ENCODE results near the gene TBC1D5. TPM values are rescaled to one million over a fixed set of nuclear protein-coding genes. Genes with fewer than 3 reads are reported as not detected.

The TBC1D5 gene
- total and polyA plus RNA-seq, 10 donors, result 6.4 to 140 (median 97.1) TPM

DNA sequence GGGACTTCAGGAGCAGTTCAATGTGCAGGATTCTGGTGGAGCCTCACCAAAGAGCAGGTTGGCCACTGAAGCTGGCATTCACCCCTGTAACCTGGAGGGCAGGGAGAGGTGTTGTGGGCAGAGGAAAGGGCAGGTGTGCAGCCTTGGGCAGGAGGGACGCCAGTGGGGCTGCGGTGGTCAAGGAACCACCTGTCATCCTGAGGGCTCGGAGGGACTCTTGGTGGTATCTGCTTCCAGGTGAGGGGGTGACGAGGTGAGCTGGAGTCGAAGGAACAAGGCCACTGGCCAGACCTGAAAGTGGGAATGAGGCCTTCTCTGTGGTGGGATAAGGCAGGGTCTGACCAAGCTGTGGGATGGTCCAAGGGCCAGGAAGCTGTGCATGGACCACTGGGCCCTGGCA, 588.2 kb downstream of the TBC1D5 start:
- no peak overlapping the region for H3K27ac ChIP-seq
- H3K36me3 ChIP-seq, result peaks cover 0 to 79% (median 63%) of the 10 kb centered on the region in 6 donors
- intact Hi-C loops (cut with DNase I; ENCODE audit: low total_unique reads), result no loop called here
- DNase-seq, result no peak
- H3K27me3 ChIP-seq (replicated peaks in 1 of 7), result no peaks in the 10 kb centered on the region
- TF ChIP-seq POLR2AphosphoS5 (IDR thresholded peaks at IDR 0.05) (no peak), POLR2A (IDR thresholded peaks at IDR 0.05) (no peak)
- TF ChIP-seq, protein P1, sequence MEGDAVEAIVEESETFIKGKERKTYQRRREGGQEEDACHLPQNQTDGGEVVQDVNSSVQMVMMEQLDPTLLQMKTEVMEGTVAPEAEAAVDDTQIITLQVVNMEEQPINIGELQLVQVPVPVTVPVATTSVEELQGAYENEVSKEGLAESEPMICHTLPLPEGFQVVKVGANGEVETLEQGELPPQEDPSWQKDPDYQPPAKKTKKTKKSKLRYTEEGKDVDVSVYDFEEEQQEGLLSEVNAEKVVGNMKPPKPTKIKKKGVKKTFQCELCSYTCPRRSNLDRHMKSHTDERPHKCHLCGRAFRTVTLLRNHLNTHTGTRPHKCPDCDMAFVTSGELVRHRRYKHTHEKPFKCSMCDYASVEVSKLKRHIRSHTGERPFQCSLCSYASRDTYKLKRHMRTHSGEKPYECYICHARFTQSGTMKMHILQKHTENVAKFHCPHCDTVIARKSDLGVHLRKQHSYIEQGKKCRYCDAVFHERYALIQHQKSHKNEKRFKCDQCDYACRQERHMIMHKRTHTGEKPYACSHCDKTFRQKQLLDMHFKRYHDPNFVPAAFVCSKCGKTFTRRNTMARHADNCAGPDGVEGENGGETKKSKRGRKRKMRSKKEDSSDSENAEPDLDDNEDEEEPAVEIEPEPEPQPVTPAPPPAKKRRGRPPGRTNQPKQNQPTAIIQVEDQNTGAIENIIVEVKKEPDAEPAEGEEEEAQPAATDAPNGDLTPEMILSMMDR (IDR thresholded peaks at IDR 0.05 in 8 of 11, conservative IDR thresholded peaks at IDR 0.05 in 3 of 11), result no peak
- no peak overlapping the region for H3K4me3 ChIP-seq
- H3K9me3 ChIP-seq, result peaks cover 0 to 47% (median 29%) of the 10 kb centered on the region in 8 donors
- WGBS, 5 donors, result 94 to 99% (median 98%) methylated on average over 5 of the region's 5 CpGs
- peaks cover 0 to 10% (median 2%) of the 10 kb centered on the region in 6 donors for H3K4me1 ChIP-seq

DNA sequence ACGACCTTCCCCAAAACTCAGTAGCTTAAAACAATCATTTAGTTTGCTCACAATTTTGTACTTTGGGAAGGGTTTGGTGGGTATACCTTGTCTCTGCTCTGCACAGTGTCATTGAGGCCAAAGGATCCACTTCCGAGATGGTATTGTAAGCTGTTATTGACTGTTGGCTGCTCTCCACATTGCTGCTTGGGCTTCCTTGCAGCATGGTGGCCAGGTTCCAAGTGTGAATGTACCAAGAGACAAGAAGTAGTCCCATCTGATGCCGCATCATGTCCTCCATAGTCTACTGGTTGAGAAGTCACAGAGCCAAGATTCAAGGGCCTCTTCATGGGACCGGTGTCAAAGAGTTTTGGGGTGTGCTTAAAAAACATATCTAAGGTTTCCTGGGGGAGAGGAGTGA, 589.2 kb downstream of the TBC1D5 start:
- DNase-seq, result no peak
- H3K4me3 ChIP-seq, result no peak overlapping the region
- no peak for TF ChIP-seq POLR2A (IDR thresholded peaks at IDR 0.05)
- TF ChIP-seq, protein P1 (IDR thresholded peaks at IDR 0.05 in 8 of 11, conservative IDR thresholded peaks at IDR 0.05 in 3 of 11), result no peak
- no peak for TF ChIP-seq POLR2AphosphoS5 (IDR thresholded peaks at IDR 0.05)
- WGBS, 5 donors, result 90 to 98% (median 98%) methylated on average over 4 of the region's 4 CpGs
- H3K36me3 ChIP-seq, result peaks cover 0 to 69% (median 53%) of the 10 kb centered on the region in 6 donors
- intact Hi-C loops (cut with DNase I; ENCODE audit: low total_unique reads), result no loop called here
- H3K4me1 ChIP-seq, result peaks cover 0 to 10% (median 2%) of the 10 kb centered on the region in 6 donors
- no peak overlapping the region for H3K27ac ChIP-seq
- peaks cover 0 to 47% (median 29%) of the 10 kb centered on the region in 8 donors for H3K9me3 ChIP-seq
- no peaks in the 10 kb centered on the region for H3K27me3 ChIP-seq (replicated peaks in 1 of 7)

DNA sequence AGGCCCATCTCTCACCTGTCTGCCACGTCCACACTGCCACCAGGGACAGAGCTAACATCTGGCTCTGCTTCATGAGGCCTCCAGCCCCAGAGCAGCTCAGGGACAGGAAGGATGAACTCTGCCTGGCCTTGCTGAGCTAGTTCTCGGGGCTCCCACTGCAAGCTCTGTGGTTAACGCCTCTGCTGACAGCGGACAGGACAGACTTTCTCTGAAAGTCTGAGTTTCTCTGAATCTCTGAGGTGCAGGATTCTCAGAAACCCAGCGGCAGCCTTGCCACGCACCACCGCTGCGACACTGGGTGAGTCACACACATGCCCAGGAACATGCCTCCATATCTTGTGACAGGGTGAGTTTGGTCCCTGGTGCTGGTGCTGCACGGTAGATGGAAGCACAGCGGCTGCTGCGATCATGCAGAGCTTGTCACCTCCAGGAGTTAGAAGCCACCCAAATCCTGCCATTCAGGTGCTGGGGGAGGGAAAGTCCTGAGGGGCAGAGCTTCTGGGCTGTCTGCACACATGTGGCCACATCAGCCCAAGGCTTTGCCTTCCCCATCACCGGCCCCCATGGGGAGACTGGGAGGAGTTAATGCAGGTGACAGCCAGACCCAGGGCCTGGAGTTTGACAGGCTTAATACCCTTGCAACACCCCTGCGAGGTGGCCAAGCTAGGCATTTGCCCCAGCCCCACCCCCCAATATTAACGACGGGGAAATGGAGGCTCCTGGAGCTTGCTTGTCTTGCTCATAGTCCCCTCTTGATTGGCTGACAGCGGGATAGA, 590.6 kb downstream of the TBC1D5 start:
- intact Hi-C loops (cut with DNase I; ENCODE audit: low total_unique reads), result no loop called here

DNA sequence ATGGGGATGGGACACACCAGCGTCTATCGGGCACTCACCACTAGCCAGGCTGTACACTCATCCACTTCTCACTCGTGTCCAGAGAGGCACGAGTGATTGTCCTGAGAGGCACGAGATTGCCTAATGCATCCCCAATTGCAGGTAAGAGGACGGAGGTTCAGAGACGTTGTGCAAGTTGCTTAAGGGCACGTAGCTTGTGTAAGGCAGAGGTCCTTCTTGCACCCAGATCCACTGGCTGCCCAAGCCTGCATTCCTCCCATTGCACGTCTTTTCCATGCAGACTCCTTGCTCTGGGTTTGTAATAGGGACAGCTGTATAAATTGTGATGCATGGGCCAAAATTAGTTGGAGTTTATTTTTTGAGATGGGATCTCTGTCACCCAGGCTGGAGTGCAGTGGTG, 593.4 kb downstream of the TBC1D5 start:
- peaks cover 0 to 10% (median 2%) of the 10 kb centered on the region in 6 donors for H3K4me1 ChIP-seq
- no peaks in the 10 kb centered on the region for H3K27me3 ChIP-seq (replicated peaks in 1 of 7)
- 77 to 97% (median 87%) methylated on average over 8 to 9 of the region's 9 CpGs for whole genome bisulfite sequencing, 5 donors
- H3K4me3 ChIP-seq, result no peak overlapping the region
- H3K36me3 ChIP-seq, result peaks cover 0 to 28% (median 19%) of the 10 kb centered on the region in 6 donors
- intact Hi-C loops (cut with DNase I; ENCODE audit: low total_unique reads), result no loop called here
- TF ChIP-seq, protein P1 (IDR thresholded peaks at IDR 0.05 in 8 of 11, conservative IDR thresholded peaks at IDR 0.05 in 3 of 11), result no peak
- no peak for TF ChIP-seq POLR2AphosphoS5 (IDR thresholded peaks at IDR 0.05)
- TF ChIP-seq POLR2A (IDR thresholded peaks at IDR 0.05), result no peak
- peaks cover 0 to 35% (median 21%) of the 10 kb centered on the region in 8 donors for H3K9me3 ChIP-seq
- DNase-seq, result no peak
- no peak overlapping the region for H3K27ac ChIP-seq

More for the DNA sequence above, 590.6 kb downstream of the TBC1D5 start:
- TF ChIP-seq, protein P1 (IDR thresholded peaks at IDR 0.05 in 8 of 11, conservative IDR thresholded peaks at IDR 0.05 in 3 of 11), result no peak
- peak; percentile 48 to 59 (median 51) for TF ChIP-seq POLR2AphosphoS5 (IDR thresholded peaks at IDR 0.05)
- Histone ChIP-seq H3K9me3 (peaks cover 0 to 47% (median 29%) of the 10 kb centered on the region in 8 donors), H3K4me3 (peak overlapping the region in 1 of 8 donors; percentile 30), H3K27me3 (replicated peaks in 1 of 7) (no peaks in the 10 kb centered on the region), H3K4me1 (peaks cover 0 to 10% (median 2%) of the 10 kb centered on the region in 6 donors), H3K36me3 (peaks cover 0 to 55% (median 44%) of the 10 kb centered on the region in 6 donors), H3K27ac (peak overlapping the region in 5 of 8 donors; percentile 39 to 80 (median 70))
- WGBS, 5 donors, result 59 to 79% (median 68%) methylated on average over 14 to 16 of the region's 16 CpGs
- peak; percentile 90 for DNase-seq
